ENCODE measurements around the gene ATOH8.
A peak's percentile ranks its signal among the peaks of the same experiment; 100 is the strongest.
"Not testable (repeated sequence)": the region's sequence is repeated elsewhere in the genome, so short reads cannot be mapped to it uniquely, and the experiment has no call there.

ATOH8 gene

GRCh38 chr2:85712849-85713612 lies 40.8 kb upstream of the ATOH8 start:
- Mint-ChIP-seq H3K27me3 (peaks cover 15% of the 10 kb centered on the region), H3K9me3 (no peaks in the 10 kb centered on the region), H3K27ac (no peak overlapping the region), H3K4me1 (no peaks in the 10 kb centered on the region), H3K36me3 (no peaks in the 10 kb centered on the region), H3K4me3 (no peak overlapping the region)
- DNase-seq (ENCODE audit: low spot score in 2 of 2) (no peak), ATAC-seq (ENCODE audit: low read depth) (no peak)

- DNase-seq (ENCODE audit: low spot score in 2 of 2), result no peak
- H3K4me3 Mint-ChIP-seq, result no peak overlapping the region
- no peaks in the 10 kb centered on the region for H3K9me3 Mint-ChIP-seq
- ATAC-seq (ENCODE audit: low read depth), result no peak
- H3K4me1 Mint-ChIP-seq, result no peaks in the 10 kb centered on the region
- H3K27me3 Mint-ChIP-seq, result peaks cover 16% of the 10 kb centered on the region
- no peak overlapping the region for H3K27ac Mint-ChIP-seq
- H3K36me3 Mint-ChIP-seq, result no peaks in the 10 kb centered on the region
Observed at GRCh38 chr2:85713836-85714235, 40.0 kb upstream of the ATOH8 start.

GRCh38 chr2:85714421-85714820 lies 39.4 kb upstream of the ATOH8 start:
- peaks cover 17% of the 10 kb centered on the region for H3K27me3 Mint-ChIP-seq
- not testable (repeated sequence) for ATAC-seq (ENCODE audit: low read depth); H3K4me3 Mint-ChIP-seq; H3K4me1 Mint-ChIP-seq; DNase-seq (ENCODE audit: low spot score in 2 of 2); H3K27ac Mint-ChIP-seq; H3K36me3 Mint-ChIP-seq; H3K9me3 Mint-ChIP-seq

GRCh38 chr2:85714841-85715240 lies 39.0 kb upstream of the ATOH8 start:
- Mint-ChIP-seq H3K9me3 (no peaks in the 10 kb centered on the region), H3K36me3 (no peaks in the 10 kb centered on the region), H3K4me3 (no peak overlapping the region), H3K4me1 (no peaks in the 10 kb centered on the region), H3K27ac (no peak overlapping the region), H3K27me3 (peaks cover 17% of the 10 kb centered on the region)
- no peak for ATAC-seq (ENCODE audit: low read depth)
- DNase-seq (ENCODE audit: low spot score in 2 of 2), result no peak

GRCh38 chr2:85716346-85716914 lies 37.4 kb upstream of the ATOH8 start:
- no peaks in the 10 kb centered on the region for H3K4me1 Mint-ChIP-seq
- no peak overlapping the region for H3K4me3 Mint-ChIP-seq
- DNase-seq (ENCODE audit: low spot score in 2 of 2) (no peak), ATAC-seq (ENCODE audit: low read depth) (no peak)
- peaks cover 6% of the 10 kb centered on the region for H3K9me3 Mint-ChIP-seq
- peaks cover 13% of the 10 kb centered on the region for H3K27me3 Mint-ChIP-seq
- H3K36me3 Mint-ChIP-seq, result no peaks in the 10 kb centered on the region
- no peak overlapping the region for H3K27ac Mint-ChIP-seq

GRCh38 chr2:85717308-85718008 lies 36.3 kb upstream of the ATOH8 start:
- DNase-seq (ENCODE audit: low spot score in 2 of 2), result no peak
- H3K36me3 Mint-ChIP-seq, result no peaks in the 10 kb centered on the region
- no peak for ATAC-seq (ENCODE audit: low read depth)

GRCh38 chr2:85718009-85718391 lies 35.8 kb upstream of the ATOH8 start:
- peaks cover 6% of the 10 kb centered on the region for H3K9me3 Mint-ChIP-seq
- no peak overlapping the region for H3K4me3 Mint-ChIP-seq
- no peaks in the 10 kb centered on the region for H3K36me3 Mint-ChIP-seq
- no peak for ATAC-seq (ENCODE audit: low read depth)
- H3K27ac Mint-ChIP-seq, result no peak overlapping the region
- peaks cover 10% of the 10 kb centered on the region for H3K27me3 Mint-ChIP-seq
- no peaks in the 10 kb centered on the region for H3K4me1 Mint-ChIP-seq
- DNase-seq (ENCODE audit: low spot score in 2 of 2), result no peak

More at GRCh38 chr2:85717308-85718008, 36.3 kb upstream of the ATOH8 start:
- Mint-ChIP-seq H3K9me3 (peaks cover 6% of the 10 kb centered on the region), H3K27me3 (peaks cover 10% of the 10 kb centered on the region), H3K4me3 (no peak overlapping the region), H3K4me1 (no peaks in the 10 kb centered on the region), H3K27ac (no peak overlapping the region)

GRCh38 chr2:85718885-85719492 lies 34.8 kb upstream of the ATOH8 start:
- H3K9me3 Mint-ChIP-seq, result peaks cover 6% of the 10 kb centered on the region
- H3K4me3 Mint-ChIP-seq, result no peak overlapping the region
- ATAC-seq (ENCODE audit: low read depth) (no peak), DNase-seq (ENCODE audit: low spot score in 2 of 2) (no peak)
- no peaks in the 10 kb centered on the region for H3K4me1 Mint-ChIP-seq
- H3K27ac Mint-ChIP-seq, result no peak overlapping the region
- H3K36me3 Mint-ChIP-seq, result no peaks in the 10 kb centered on the region
- peaks cover 10% of the 10 kb centered on the region for H3K27me3 Mint-ChIP-seq

- DNase-seq (ENCODE audit: low spot score in 2 of 2), result no peak
- Mint-ChIP-seq H3K27me3 (peaks cover 9% of the 10 kb centered on the region), H3K4me3 (no peak overlapping the region), H3K4me1 (no peaks in the 10 kb centered on the region), H3K27ac (no peak overlapping the region), H3K9me3 (peaks cover 6% of the 10 kb centered on the region), H3K36me3 (no peaks in the 10 kb centered on the region)
- no peak for ATAC-seq (ENCODE audit: low read depth)
Observed at GRCh38 chr2:85719609-85720240, 34.1 kb upstream of the ATOH8 start.

GRCh38 chr2:85720533-85720932 lies 33.3 kb upstream of the ATOH8 start:
- H3K4me3 Mint-ChIP-seq, result no peak overlapping the region
- H3K27ac Mint-ChIP-seq, result no peak overlapping the region
- H3K9me3 Mint-ChIP-seq, result peaks cover 6% of the 10 kb centered on the region
- no peak for ATAC-seq (ENCODE audit: low read depth)
- H3K36me3 Mint-ChIP-seq, result no peaks in the 10 kb centered on the region
- no peaks in the 10 kb centered on the region for H3K4me1 Mint-ChIP-seq
- DNase-seq (ENCODE audit: low spot score in 2 of 2), result no peak
- H3K27me3 Mint-ChIP-seq, result peaks cover 6% of the 10 kb centered on the region

GRCh38 chr2:85721641-85722040 lies 32.1 kb upstream of the ATOH8 start:
- Mint-ChIP-seq H3K27ac (no peak overlapping the region), H3K4me1 (no peaks in the 10 kb centered on the region), H3K9me3 (peaks cover 6% of the 10 kb centered on the region), H3K36me3 (no peaks in the 10 kb centered on the region), H3K27me3 (peaks cover 6% of the 10 kb centered on the region), H3K4me3 (no peak overlapping the region)
- ATAC-seq (ENCODE audit: low read depth), result no peak
- no peak for DNase-seq (ENCODE audit: low spot score in 2 of 2)

GRCh38 chr2:85722519-85722918 lies 31.3 kb upstream of the ATOH8 start:
- ATAC-seq (ENCODE audit: low read depth) (no peak), DNase-seq (ENCODE audit: low spot score in 2 of 2) (no peak)
- no peaks in the 10 kb centered on the region for H3K36me3 Mint-ChIP-seq
- H3K4me1 Mint-ChIP-seq, result no peaks in the 10 kb centered on the region
- no peak overlapping the region for H3K4me3 Mint-ChIP-seq
- peaks cover 5% of the 10 kb centered on the region for H3K27me3 Mint-ChIP-seq
- no peak overlapping the region for H3K27ac Mint-ChIP-seq
- H3K9me3 Mint-ChIP-seq, result peaks cover 6% of the 10 kb centered on the region

- peaks cover 6% of the 10 kb centered on the region for H3K9me3 Mint-ChIP-seq
- no peak overlapping the region for H3K4me3 Mint-ChIP-seq
- no peaks in the 10 kb centered on the region for H3K4me1 Mint-ChIP-seq
- ATAC-seq (ENCODE audit: low read depth) (no peak), DNase-seq (ENCODE audit: low spot score in 2 of 2) (no peak)
- peak overlapping the region; percentile 19 for H3K27ac Mint-ChIP-seq
- no peaks in the 10 kb centered on the region for H3K36me3 Mint-ChIP-seq
- peaks cover 5% of the 10 kb centered on the region for H3K27me3 Mint-ChIP-seq
Observed at GRCh38 chr2:85723707-85724360, 30.0 kb upstream of the ATOH8 start.

All from memory B cell (primary cell).